A549 treated with AZD9567 at 1 μM for 4 hours (cell line): ENCODE data around the gene IGFBP2. TPM values are rescaled to one million over a fixed set of nuclear protein-coding genes. Genes with fewer than 3 reads are reported as not detected.

Experiments used
- total RNA-seq: library from RNA; stranded (reverse); fragments of 200-300 nt; extraction: Qiagen RNA extraction; gene quantifications from 5 replicates; pipeline ENCODE4 v1.2.3, GENCODE V29; 2022; ENCODE audit not compliant: insufficient read depth

Gene IGFBP2, protein sequence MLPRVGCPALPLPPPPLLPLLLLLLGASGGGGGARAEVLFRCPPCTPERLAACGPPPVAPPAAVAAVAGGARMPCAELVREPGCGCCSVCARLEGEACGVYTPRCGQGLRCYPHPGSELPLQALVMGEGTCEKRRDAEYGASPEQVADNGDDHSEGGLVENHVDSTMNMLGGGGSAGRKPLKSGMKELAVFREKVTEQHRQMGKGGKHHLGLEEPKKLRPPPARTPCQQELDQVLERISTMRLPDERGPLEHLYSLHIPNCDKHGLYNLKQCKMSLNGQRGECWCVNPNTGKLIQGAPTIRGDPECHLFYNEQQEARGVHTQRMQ
- total RNA-seq, result 43.3 to 88.6 TPM (median 86.5 TPM) in 5 replicates

DNA sequence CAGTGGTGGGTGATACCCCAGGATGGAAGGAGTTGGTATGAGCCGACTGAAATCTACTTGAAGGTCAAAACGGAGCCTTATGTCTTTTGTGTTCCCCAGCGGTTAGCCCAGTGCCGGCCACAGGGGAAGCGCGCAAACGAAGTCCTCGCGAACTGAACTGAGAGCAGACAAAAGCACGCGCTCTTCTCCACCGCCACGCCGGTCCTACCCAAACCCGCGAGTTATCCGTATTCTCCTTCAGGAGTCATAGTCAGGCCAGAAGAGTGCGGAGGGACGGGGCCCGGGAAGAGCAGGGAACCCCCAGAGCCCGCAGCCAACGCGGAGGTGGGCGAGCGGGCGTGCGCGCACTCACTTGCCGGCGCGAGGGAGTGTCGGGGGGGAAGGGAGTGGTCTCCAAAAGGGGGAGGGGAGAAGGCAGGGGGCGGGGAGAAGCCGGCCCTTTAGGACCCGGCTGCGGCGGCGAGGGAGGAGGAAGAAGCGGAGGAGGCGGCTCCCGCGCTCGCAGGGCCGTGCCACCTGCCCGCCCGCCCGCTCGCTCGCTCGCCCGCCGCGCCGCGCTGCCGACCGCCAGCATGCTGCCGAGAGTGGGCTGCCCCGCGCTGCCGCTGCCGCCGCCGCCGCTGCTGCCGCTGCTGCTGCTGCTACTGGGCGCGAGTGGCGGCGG lies at the start of gene IGFBP2:
Gene IGFBP2, plus strand, starts transcription at position 469 of the 664 bp plus-strand sequence. Its CDS starts 104 bp downstream, at position 573.

DNA sequence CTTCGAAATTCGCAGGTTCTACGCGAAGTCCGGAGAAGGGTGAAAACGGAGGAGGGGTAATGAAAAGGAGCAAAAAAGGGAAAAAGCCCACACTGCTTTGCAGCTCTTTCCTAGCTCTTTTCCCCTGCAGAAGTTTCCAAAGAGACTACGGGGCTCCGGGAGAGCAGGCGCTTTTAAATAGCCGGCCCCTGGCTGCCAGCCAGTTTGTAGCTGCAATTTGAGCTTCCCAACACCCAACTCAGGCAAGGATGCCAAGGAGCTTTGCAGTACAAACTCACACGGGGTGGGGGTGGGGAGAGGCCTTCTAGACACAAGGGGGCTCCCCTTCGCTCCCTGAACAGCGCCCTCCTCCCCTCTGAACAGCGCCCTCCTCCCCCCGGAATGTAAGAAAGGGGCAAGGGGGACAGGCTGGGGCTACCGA lies 62.2 kb downstream of the IGFBP2 start, which contains the start of gene IGFBP5:
Gene IGFBP5, minus strand, starts transcription at position 149 of the 421 bp plus-strand sequence. CDS start 774 bp downstream, outside the sequence.

Other genes with a start within 250 kb of the IGFBP2 start
- 13.1 to 23.7 TPM (median 14.5 TPM) in 5 replicates for gene SMARCAL1, start 220.9 kb upstream of the IGFBP2 start, total RNA-seq
- 3,340 to 5,310 TPM (median 4,999 TPM) in 5 replicates for gene RPL37A, start 134.6 kb upstream of the IGFBP2 start, total RNA-seq
- gene IGFBP5, start 62.1 kb downstream of the IGFBP2 start, total RNA-seq, result 0.16 to 0.50 TPM (median 0.23 TPM) in 5 replicates
- not detected in 5 replicates for gene TNP1, start 226.6 kb downstream of the IGFBP2 start, total RNA-seq